Measurements from ENCODE around the gene NTM.
A peak's percentile ranks its signal among the peaks of the same experiment; 100 is the strongest.

The NTM gene

DNA sequence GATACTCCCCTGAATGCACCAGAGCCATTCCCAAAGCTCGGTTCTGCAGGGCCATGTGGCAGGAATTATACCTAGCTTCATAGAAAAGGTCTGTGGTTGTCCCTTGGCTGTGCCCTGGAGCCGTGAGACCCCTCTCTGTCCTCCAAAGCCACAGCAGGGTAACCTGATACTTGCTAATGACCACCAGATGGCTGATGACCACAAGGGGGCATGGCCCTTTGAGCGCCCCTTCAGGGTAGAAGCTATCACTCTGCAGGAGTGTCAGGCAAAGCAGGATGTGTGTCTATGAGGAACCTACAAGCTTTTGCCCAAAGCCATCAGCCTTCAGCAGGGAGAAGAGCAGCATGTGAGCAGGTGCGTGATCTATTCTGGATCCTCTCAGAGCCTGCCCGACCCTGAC lies 95.3 kb downstream of the NTM start:
- no peaks in the 10 kb centered on the region for H3K9me2 ChIP-seq (replicated peaks; ENCODE audit: low read depth, low read length)
- H3K4me3 ChIP-seq (ENCODE audit: low read length, poor library complexity, severe bottlenecking), result no peak overlapping the region
- no peaks in the 10 kb centered on the region for H4K20me1 ChIP-seq (ENCODE audit: insufficient read depth, low read length, poor library complexity, severe bottlenecking)
- no peaks in the 10 kb centered on the region for H3K9me3 ChIP-seq (ENCODE audit: insufficient read depth, low read depth, low read length)
- H3K36me3 ChIP-seq (ENCODE audit: insufficient read depth, low read length), result no peaks in the 10 kb centered on the region
- no peak overlapping the region for H3K4me2 ChIP-seq (ENCODE audit: low read depth, low read length, poor library complexity, severe bottlenecking)
- no peaks in the 10 kb centered on the region for H3K4me1 ChIP-seq (ENCODE audit: insufficient read depth, low read length, poor library complexity, severe bottlenecking)
- no peak overlapping the region for H3K9ac ChIP-seq (ENCODE audit: low read depth, low read length, poor library complexity, severe bottlenecking)
- no peak for TF ChIP-seq EZH2phosphoT487 (IDR thresholded peaks at IDR 0.05; ENCODE audit: borderline replicate concordance)
- TF ChIP-seq, protein P1, sequence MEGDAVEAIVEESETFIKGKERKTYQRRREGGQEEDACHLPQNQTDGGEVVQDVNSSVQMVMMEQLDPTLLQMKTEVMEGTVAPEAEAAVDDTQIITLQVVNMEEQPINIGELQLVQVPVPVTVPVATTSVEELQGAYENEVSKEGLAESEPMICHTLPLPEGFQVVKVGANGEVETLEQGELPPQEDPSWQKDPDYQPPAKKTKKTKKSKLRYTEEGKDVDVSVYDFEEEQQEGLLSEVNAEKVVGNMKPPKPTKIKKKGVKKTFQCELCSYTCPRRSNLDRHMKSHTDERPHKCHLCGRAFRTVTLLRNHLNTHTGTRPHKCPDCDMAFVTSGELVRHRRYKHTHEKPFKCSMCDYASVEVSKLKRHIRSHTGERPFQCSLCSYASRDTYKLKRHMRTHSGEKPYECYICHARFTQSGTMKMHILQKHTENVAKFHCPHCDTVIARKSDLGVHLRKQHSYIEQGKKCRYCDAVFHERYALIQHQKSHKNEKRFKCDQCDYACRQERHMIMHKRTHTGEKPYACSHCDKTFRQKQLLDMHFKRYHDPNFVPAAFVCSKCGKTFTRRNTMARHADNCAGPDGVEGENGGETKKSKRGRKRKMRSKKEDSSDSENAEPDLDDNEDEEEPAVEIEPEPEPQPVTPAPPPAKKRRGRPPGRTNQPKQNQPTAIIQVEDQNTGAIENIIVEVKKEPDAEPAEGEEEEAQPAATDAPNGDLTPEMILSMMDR (conservative IDR thresholded peaks at IDR 0.05; ENCODE audit: low read length), result peak; percentile 36
- no peak overlapping the region for H2AFZ ChIP-seq (ENCODE audit: low read length)
- peaks cover 5% of the 10 kb centered on the region for H3K27me3 ChIP-seq (ENCODE audit: insufficient read depth, low read length, poor library complexity, severe bottlenecking)
- H3K79me2 ChIP-seq (ENCODE audit: insufficient read depth, low read length), result no peaks in the 10 kb centered on the region
- no peaks in the 10 kb centered on the region for H3F3A ChIP-seq (ENCODE audit: low read depth)

DNA sequence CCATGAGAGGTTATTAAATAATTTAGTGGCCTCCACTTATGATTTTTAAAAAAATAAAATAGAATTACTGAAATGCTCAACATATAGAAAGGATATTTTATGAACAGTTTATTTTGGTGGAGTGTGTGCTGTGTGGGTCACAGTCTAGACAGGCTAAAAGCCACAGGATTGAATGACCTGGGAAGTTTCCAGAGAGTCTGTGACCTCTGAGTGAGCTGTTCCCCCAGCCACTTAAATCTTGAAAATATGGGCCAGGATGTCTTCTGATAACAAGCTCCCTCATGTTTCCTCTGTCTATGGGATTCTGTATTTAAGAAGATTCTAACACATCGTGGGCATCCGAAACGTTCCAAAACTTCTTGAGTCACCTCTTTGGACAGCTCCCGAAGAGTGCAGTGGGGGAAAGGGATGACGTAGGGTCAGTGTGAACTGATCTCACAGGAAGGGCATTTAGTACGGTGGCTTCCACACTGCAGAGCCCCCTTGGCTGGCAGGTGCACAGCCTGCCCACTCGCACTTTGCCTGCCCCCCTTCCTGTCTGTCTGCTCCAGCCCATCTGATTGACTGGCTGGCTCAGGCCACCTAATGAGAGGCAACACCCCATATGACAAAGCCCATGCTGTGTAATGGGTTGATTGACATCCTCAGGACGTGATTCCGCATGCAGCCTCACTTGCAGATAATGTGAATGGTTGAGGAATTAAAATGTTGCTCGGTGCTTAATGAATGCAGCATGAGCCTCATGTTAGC lies 97.4 kb downstream of the NTM start:
- no peaks in the 10 kb centered on the region for H3K4me1 ChIP-seq (ENCODE audit: insufficient read depth, low read length, poor library complexity, severe bottlenecking)
- H2AFZ ChIP-seq (ENCODE audit: low read length), result no peak overlapping the region
- no peak overlapping the region for H3K9ac ChIP-seq (ENCODE audit: low read depth, low read length, poor library complexity, severe bottlenecking)
- no peaks in the 10 kb centered on the region for H3K9me3 ChIP-seq (ENCODE audit: insufficient read depth, low read depth, low read length)
- no peaks in the 10 kb centered on the region for H3K36me3 ChIP-seq (ENCODE audit: insufficient read depth, low read length)
- H3K4me3 ChIP-seq (ENCODE audit: low read length, poor library complexity, severe bottlenecking), result no peak overlapping the region
- H4K20me1 ChIP-seq (ENCODE audit: insufficient read depth, low read length, poor library complexity, severe bottlenecking), result no peaks in the 10 kb centered on the region
- no peaks in the 10 kb centered on the region for H3K9me2 ChIP-seq (replicated peaks; ENCODE audit: low read depth, low read length)
- TF ChIP-seq, protein P1 (conservative IDR thresholded peaks at IDR 0.05; ENCODE audit: low read length), result no peak
- no peak for TF ChIP-seq EZH2phosphoT487 (IDR thresholded peaks at IDR 0.05; ENCODE audit: borderline replicate concordance)
- no peaks in the 10 kb centered on the region for H3F3A ChIP-seq (ENCODE audit: low read depth)
- no peak overlapping the region for H3K4me2 ChIP-seq (ENCODE audit: low read depth, low read length, poor library complexity, severe bottlenecking)
- peaks cover 5% of the 10 kb centered on the region for H3K27me3 ChIP-seq (ENCODE audit: insufficient read depth, low read length, poor library complexity, severe bottlenecking)
- H3K79me2 ChIP-seq (ENCODE audit: insufficient read depth, low read length), result no peaks in the 10 kb centered on the region

- no peak overlapping the region for H3K9ac ChIP-seq (ENCODE audit: low read depth, low read length, poor library complexity, severe bottlenecking)
- no peak overlapping the region for H3K4me3 ChIP-seq (ENCODE audit: low read length, poor library complexity, severe bottlenecking)
- no peaks in the 10 kb centered on the region; the same call in 1 of the 2 replicates for H3K9me3 ChIP-seq (ENCODE audit: insufficient read depth, low read depth, low read length)
- no peaks in the 10 kb centered on the region for H3K9me2 ChIP-seq (replicated peaks; ENCODE audit: low read depth, low read length)
- H4K20me1 ChIP-seq (ENCODE audit: insufficient read depth, low read length, poor library complexity, severe bottlenecking), result no peaks in the 10 kb centered on the region
- H3K79me2 ChIP-seq (ENCODE audit: insufficient read depth, low read length), result no peaks in the 10 kb centered on the region
- no peak overlapping the region for H3K4me2 ChIP-seq (ENCODE audit: low read depth, low read length, poor library complexity, severe bottlenecking)
- peaks cover 5% of the 10 kb centered on the region for H3K27me3 ChIP-seq (ENCODE audit: insufficient read depth, low read length, poor library complexity, severe bottlenecking)
- no peaks in the 10 kb centered on the region for H3K4me1 ChIP-seq (ENCODE audit: insufficient read depth, low read length, poor library complexity, severe bottlenecking)
- no peaks in the 10 kb centered on the region for H3K36me3 ChIP-seq (ENCODE audit: insufficient read depth, low read length)
- no peak overlapping the region for H2AFZ ChIP-seq (ENCODE audit: low read length)
- TF ChIP-seq EZH2phosphoT487 (IDR thresholded peaks at IDR 0.05; ENCODE audit: borderline replicate concordance), result no peak
- TF ChIP-seq, protein P1 (conservative IDR thresholded peaks at IDR 0.05; ENCODE audit: low read length), result no peak
- no peaks in the 10 kb centered on the region for H3F3A ChIP-seq (ENCODE audit: low read depth)
Observed at GRCh38 chr11:131468565-131468964, 98.2 kb downstream of the NTM start.

All from Loucy (cell line).